Coronary artery (tissue), 2 donors: ENCODE results near the gene AUTS2.

Source experiments
- DNase-seq: peaks from one replicate; pipeline ENCODE4 v3.0.0-alpha.2; 2017; ENCODE audit warnings: low spot score
- H3K27ac ChIP-seq, 2 donors: fragments of 200-600 bp; sonication (generic); one replicate each; pipeline ENCODE4 v1.5.1; 2016 to 2019
- H3K4me3 ChIP-seq: fragments of 200-600 bp; sonication (generic); 2 replicates; pipeline ENCODE4 v1.5.1; 2016; ENCODE audit warnings: mild to moderate bottlenecking, moderate library complexity
- TF ChIP-seq, protein P1 (sequence below): fragments of 200-600 bp; sonication (generic); IDR thresholded peaks from one replicate; pipeline ENCODE4 v1.5.1; 2019; ENCODE audit warnings: antibody characterized with exemption

AUTS2 gene

DNA sequence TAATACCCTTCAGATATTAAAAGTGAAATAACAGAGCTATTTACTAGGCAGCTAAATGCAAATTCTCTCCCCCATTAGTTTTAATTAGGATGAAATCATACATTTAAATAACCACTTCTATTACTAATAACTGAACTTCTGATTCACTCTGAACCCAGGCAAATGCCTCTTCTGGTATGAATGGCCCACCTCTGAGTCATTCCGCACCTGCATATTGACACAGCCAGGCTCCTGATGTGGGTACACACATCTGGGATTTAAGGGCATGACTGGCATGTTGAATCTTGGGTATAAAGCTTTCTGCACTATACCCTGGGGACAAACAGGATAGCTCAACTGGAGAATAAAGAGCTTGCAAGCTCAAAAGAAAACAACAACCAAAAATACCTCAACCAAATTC lies 140.9 kb downstream of the AUTS2 start:
- Histone ChIP-seq H3K27ac (no peak overlapping the region), H3K4me3 (no peak overlapping the region)
- TF ChIP-seq, protein P1, sequence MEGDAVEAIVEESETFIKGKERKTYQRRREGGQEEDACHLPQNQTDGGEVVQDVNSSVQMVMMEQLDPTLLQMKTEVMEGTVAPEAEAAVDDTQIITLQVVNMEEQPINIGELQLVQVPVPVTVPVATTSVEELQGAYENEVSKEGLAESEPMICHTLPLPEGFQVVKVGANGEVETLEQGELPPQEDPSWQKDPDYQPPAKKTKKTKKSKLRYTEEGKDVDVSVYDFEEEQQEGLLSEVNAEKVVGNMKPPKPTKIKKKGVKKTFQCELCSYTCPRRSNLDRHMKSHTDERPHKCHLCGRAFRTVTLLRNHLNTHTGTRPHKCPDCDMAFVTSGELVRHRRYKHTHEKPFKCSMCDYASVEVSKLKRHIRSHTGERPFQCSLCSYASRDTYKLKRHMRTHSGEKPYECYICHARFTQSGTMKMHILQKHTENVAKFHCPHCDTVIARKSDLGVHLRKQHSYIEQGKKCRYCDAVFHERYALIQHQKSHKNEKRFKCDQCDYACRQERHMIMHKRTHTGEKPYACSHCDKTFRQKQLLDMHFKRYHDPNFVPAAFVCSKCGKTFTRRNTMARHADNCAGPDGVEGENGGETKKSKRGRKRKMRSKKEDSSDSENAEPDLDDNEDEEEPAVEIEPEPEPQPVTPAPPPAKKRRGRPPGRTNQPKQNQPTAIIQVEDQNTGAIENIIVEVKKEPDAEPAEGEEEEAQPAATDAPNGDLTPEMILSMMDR = no peak
- DNase-seq = no peak

DNA sequence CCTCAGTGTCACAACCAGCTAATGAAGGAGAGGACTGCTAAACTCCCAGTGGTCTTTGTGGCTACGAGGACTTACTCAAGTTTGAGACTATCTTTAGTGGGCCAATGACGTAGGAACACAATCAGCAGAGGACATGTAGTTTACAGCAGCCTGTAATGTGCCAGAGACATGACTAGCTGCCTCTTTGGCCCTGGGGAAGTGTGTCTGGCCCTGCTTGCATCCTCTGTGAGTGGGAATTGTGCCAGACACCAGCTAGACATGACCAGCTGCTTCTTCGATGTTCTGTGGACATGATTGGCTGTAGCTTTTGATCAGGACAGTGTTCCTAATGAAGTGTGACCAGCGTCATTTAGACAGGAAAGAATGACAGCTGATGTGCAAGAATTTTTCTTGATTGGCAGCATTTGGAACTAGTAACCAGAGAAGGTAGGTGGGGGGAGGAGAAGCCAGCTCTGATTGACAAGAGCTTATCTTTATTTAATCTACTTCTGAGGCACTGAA lies 141.7 kb downstream of the AUTS2 start:
- TF ChIP-seq, protein P1 = no peak
- no peak for DNase-seq
- Histone ChIP-seq H3K27ac (no peak overlapping the region), H3K4me3 (no peak overlapping the region)

DNA sequence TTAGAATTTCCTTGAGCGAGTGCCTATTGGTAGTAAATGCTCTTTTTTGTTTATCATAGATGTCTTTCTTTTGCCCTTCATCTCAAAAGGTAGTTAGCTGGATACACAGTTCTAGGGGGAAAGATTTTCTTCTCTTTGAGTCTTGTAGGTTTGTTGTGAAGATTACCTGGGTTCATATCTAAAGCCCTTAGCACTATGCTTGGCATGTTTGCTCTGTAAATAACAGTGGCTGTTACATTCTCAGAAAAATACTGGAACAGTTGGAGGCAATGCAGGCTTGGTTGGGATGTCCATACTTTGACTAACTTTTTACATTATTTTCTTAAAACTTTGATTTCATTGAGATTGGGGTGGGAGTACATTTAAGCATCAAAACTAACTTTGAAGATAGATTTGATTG lies 144.0 kb downstream of the AUTS2 start:
- Histone ChIP-seq H3K27ac (no peak overlapping the region), H3K4me3 (no peak overlapping the region)
- TF ChIP-seq, protein P1 = no peak
- no peak for DNase-seq

DNA sequence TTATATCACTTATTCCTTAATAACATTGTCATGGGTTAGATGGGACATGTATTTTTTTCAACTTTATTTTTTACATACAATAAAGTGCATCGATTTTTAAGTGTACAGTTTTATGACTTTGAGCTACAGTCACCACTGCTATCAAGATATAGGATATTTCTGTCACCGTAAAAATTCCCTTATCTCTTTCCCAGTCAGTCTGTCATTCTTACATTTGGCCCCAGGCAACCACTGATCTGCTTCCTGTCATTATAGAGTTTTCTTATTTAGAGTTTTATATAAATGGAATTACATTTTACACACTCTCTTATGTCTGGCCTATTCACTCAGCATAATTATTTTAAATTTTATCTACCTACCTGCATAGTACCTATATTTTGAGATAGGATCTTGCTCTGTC lies 145.2 kb downstream of the AUTS2 start:
- no peak for DNase-seq
- Histone ChIP-seq H3K27ac (no peak overlapping the region), H3K4me3 (no peak overlapping the region)
- TF ChIP-seq, protein P1 = no peak

DNA sequence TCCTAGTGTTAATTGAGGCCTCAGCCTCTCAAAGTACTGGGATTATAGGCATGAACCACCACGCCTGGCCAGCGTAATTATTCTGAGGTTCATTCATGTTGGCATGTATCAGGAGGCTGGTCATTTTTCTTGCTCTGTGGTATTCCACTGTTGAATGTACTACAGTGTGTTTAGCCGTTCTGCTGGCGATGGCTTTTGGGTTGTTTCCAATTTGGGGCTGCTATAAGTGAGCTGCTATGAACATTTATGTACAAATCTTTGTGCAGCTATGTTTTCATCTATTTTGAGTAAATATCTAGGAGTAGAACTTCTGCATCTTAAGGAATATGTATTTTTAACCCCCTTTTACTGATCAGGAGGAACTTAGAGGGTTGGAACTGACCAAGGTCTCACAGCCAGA lies 145.8 kb downstream of the AUTS2 start:
- Histone ChIP-seq H3K4me3 (no peak overlapping the region), H3K27ac (no peak overlapping the region)
- no peak for DNase-seq
- TF ChIP-seq, protein P1 = no peak

DNA sequence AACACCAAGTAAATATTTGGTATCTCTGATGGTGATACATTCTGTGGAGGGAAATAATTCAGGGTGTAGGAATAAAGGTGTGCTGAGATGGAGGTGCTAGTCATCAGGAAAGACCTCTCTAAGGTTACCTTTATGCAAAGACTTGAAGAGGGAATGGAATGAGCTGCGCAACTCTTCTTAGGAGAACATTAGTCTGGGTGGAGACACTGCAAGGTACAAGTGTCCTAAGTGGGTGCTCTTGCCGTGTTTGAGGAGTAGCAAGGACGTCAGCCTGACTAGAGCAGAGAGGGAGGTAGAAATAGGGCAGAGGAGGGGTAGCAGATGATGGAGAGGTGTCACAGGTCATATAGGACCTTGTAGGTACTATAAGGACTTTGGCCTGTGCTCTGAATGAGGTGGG lies 148.1 kb downstream of the AUTS2 start:
- no peak overlapping the region for H3K4me3 ChIP-seq
- TF ChIP-seq, protein P1 = no peak
- H3K27ac ChIP-seq = no peak overlapping the region
- no peak for DNase-seq

DNA sequence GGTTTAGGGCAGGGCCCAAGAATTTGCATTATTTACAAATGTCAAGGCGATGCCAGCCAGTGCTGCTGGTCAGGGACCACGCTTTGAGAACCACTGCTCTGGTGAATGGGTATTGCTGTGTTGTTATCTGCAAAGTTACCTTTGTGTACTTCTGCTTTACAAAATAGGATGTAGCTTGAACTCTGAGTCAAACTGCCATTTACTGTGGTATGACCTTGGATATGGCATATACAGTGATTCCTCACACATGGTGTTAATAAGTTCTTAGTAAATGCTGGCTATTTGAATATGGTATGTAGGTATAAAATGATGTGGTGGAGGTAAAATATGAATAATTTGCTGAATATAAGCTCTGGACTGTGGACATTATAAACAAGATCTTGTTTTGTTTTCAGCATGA lies 148.9 kb downstream of the AUTS2 start:
- H3K27ac ChIP-seq = no peak overlapping the region
- no peak overlapping the region for H3K4me3 ChIP-seq
- TF ChIP-seq, protein P1 = no peak
- no peak for DNase-seq
